MCF 10A (cell line): ENCODE data around the gene IFT88. TPM values are rescaled to one million over a fixed set of nuclear protein-coding genes. Genes with fewer than 3 reads are reported as not detected.

Experiments
- BruUV-seq: library from RNA; stranded (reverse); fragments of 400-500 nt; replicated peaks from 2 replicates; lab custom pipeline; 2021; lab: Mats Ljungman, UMichigan
- CTCF ChIA-PET: fragments of 300-600 bp; sonication (Branson Sonifier 250); formaldehyde crosslinking; extraction: SDS; loops from one replicate; lab custom pipeline; 2021; ENCODE audit warnings: antibody characterized with exemption, inconsistent platforms; lab: Yijun Ruan, JAX
- POLR2A ChIA-PET: fragments of 300-600, 350-650 bp; sonication (Branson Sonifier 250); formaldehyde crosslinking; extraction: SDS; loops from one replicate; lab custom pipeline; 2020; ENCODE audit warnings: antibody characterized with exemption, inconsistent platforms; lab: Yijun Ruan, JAX
- DNase-seq: peaks from one replicate; pipeline ENCODE4 v3.0.0-alpha.2; 2018; ENCODE audit not compliant: unreplicated experiment
- H3K27ac Mint-ChIP-seq: one replicate; pipeline ENCODE4 v1.8.0; 2022; ENCODE audit warnings: mild to moderate bottlenecking, low read depth, mixed read lengths; ENCODE audit not compliant: unreplicated experiment
- H3K27me3 Mint-ChIP-seq: one replicate; pipeline ENCODE4 v1.8.0; 2022; ENCODE audit warnings: mixed read lengths; ENCODE audit not compliant: insufficient read depth, unreplicated experiment
- H3K36me3 Mint-ChIP-seq: one replicate; pipeline ENCODE4 v1.8.0; 2022; ENCODE audit warnings: mild to moderate bottlenecking, moderate library complexity, mixed read lengths; ENCODE audit not compliant: insufficient read depth, unreplicated experiment
- H3K4me1 Mint-ChIP-seq: one replicate; pipeline ENCODE4 v1.8.0; 2022; ENCODE audit warnings: mixed read lengths; ENCODE audit not compliant: insufficient read depth, unreplicated experiment
- H3K4me3 Mint-ChIP-seq: one replicate; pipeline ENCODE4 v1.8.0; 2022; ENCODE audit warnings: mild to moderate bottlenecking, moderate library complexity, mixed read lengths; ENCODE audit not compliant: unreplicated experiment
- H3K9me3 Mint-ChIP-seq: one replicate; pipeline ENCODE4 v1.8.0; 2022; ENCODE audit warnings: mixed read lengths; ENCODE audit not compliant: unreplicated experiment
- CTCF ChIP-seq: fragments of 200-600 bp; IDR thresholded peaks from one replicate; pipeline ENCODE4 v1.8.0; 2022; ENCODE audit warnings: antibody characterized with exemption, mild to moderate bottlenecking; ENCODE audit not compliant: unreplicated experiment
- intact Hi-C: fragments of 100-400 bp; cut with micrococcal nuclease; formaldehyde crosslinking; loops from 2 replicates; pipeline ENCODE4 v1.14.1; 2022
- total RNA-seq: library from RNA; stranded (reverse); gene quantifications from 2 replicates; pipeline ENCODE4 v1.2.3, GENCODE V29; 2022

The IFT88 gene
- total RNA-seq, 1 experiment from 2014 or later = 19.8 TPM

- POLR2A ChIA-PET = interaction anchor here (1.7 to 1.9 kb wide), 2 partner anchors 10 to 74 kb away, joined by 4 to 8 read pairs; no protein-coding TSS in a partner anchor
- TF ChIP-seq CTCF = no peak
- intact Hi-C loops = no loop called here
- BruUV-seq = no TSS peak
- Mint-ChIP-seq H3K4me1 (no peaks in the 10 kb centered on the region), H3K9me3 (peaks cover 7% of the 10 kb centered on the region), H3K27me3 (no peaks in the 10 kb centered on the region), H3K36me3 (peaks cover 14% of the 10 kb centered on the region), H3K27ac (no peak overlapping the region), H3K4me3 (no peak overlapping the region)
- CTCF ChIA-PET = interaction anchor here (0.7 to 1.1 kb wide), 3 partner anchors 127 to 382 kb away, joined by 3 read pairs; no protein-coding TSS in a partner anchor
- no peak for DNase-seq
These were observed 4.7 kb downstream of the IFT88 start for GRCh38 chr13:20571676-20572075.

GRCh38 chr13:20573186-20573585 lies 6.2 kb downstream of the IFT88 start:
- CTCF ChIA-PET = interaction anchor here (0.6 to 1.6 kb wide), 2 partner anchors 21 to 139 kb away, joined by 3 to 4 read pairs; no protein-coding TSS in a partner anchor
- Mint-ChIP-seq H3K4me1 (no peaks in the 10 kb centered on the region), H3K27me3 (no peaks in the 10 kb centered on the region), H3K9me3 (peaks cover 10% of the 10 kb centered on the region), H3K27ac (no peak overlapping the region), H3K4me3 (no peak overlapping the region), H3K36me3 (peaks cover 17% of the 10 kb centered on the region)
- DNase-seq = no peak
- intact Hi-C loops = no loop called here
- no peak for TF ChIP-seq CTCF
- POLR2A ChIA-PET = interaction anchor here (0.7 to 1.9 kb wide), 3 partner anchors 9 to 73 kb away, joined by 3 to 8 read pairs (median 4); no protein-coding TSS in a partner anchor
- no TSS peak for BruUV-seq

- peaks cover 21% of the 10 kb centered on the region for H3K36me3 Mint-ChIP-seq
- H3K9me3 Mint-ChIP-seq = peaks cover 11% of the 10 kb centered on the region
- no peak overlapping the region for H3K27ac Mint-ChIP-seq
- CTCF ChIA-PET = interaction anchor here (1.6 kb wide), 1 partner anchor 20 kb away, joined by 4 read pairs; no protein-coding TSS in a partner anchor
- no peaks in the 10 kb centered on the region for H3K27me3 Mint-ChIP-seq
- H3K4me3 Mint-ChIP-seq = no peak overlapping the region
- intact Hi-C loops = no loop called here
- H3K4me1 Mint-ChIP-seq = no peaks in the 10 kb centered on the region
- no TSS peak for BruUV-seq
- POLR2A ChIA-PET = no interaction called here
- DNase-seq = no peak
- no peak for TF ChIP-seq CTCF
These were observed 6.7 kb downstream of the IFT88 start for GRCh38 chr13:20573636-20574035.

GRCh38 chr13:20579191-20579590 lies 12.2 kb downstream of the IFT88 start:
- ChIA-PET POLR2A (interaction anchor here (0.6 to 1.4 kb wide), 2 partner anchors 11 to 599 kb away, joined by 3 to 5 read pairs; no protein-coding TSS in a partner anchor), CTCF (interaction anchor here (0.8 kb wide), 1 partner anchor 84 kb away, joined by 4 read pairs; no protein-coding TSS in a partner anchor)
- Mint-ChIP-seq H3K36me3 (peaks cover 56% of the 10 kb centered on the region), H3K4me3 (no peak overlapping the region), H3K27me3 (no peaks in the 10 kb centered on the region), H3K9me3 (peaks cover 17% of the 10 kb centered on the region), H3K27ac (no peak overlapping the region), H3K4me1 (no peaks in the 10 kb centered on the region)
- no TSS peak for BruUV-seq
- TF ChIP-seq CTCF = no peak
- no peak for DNase-seq
- intact Hi-C loops = no loop called here
